ENCODE data around the gene ANO2.

DNA sequence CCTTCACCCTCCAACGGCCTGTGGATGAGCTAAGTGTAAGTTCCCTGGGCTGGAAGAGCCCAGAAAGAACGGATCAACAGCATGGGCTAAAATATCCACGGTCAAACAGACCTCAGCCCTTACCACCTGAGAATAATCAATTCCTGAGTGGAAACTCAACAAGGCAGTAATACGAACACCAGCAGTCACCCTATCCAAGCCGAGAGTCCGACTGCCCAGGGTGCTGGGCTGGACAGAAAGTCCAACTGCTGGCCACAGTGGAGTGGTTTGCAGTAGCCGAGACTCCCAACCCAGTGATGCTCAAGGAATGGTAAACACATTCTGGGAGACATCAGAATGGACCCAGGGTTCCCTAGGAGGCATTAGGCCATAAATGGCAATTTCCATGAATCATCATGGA lies 36.8 kb downstream of the ANO2 start:
- TF ChIP-seq ESRRG (CRISPR knock-in tag; IDR thresholded peaks at IDR 0.05), result no peak
- TF ChIP-seq POU6F1 (CRISPR knock-in tag; IDR thresholded peaks at IDR 0.05; ENCODE audit: borderline replicate concordance, low read depth), result no peak
- TF ChIP-seq, protein P1, sequence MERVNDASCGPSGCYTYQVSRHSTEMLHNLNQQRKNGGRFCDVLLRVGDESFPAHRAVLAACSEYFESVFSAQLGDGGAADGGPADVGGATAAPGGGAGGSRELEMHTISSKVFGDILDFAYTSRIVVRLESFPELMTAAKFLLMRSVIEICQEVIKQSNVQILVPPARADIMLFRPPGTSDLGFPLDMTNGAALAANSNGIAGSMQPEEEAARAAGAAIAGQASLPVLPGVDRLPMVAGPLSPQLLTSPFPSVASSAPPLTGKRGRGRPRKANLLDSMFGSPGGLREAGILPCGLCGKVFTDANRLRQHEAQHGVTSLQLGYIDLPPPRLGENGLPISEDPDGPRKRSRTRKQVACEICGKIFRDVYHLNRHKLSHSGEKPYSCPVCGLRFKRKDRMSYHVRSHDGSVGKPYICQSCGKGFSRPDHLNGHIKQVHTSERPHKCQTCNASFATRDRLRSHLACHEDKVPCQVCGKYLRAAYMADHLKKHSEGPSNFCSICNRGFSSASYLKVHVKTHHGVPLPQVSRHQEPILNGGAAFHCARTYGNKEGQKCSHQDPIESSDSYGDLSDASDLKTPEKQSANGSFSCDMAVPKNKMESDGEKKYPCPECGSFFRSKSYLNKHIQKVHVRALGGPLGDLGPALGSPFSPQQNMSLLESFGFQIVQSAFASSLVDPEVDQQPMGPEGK (CRISPR knock-in tag; IDR thresholded peaks at IDR 0.05; ENCODE audit: borderline replicate concordance), result no peak

Measured in SK-N-SH treated with all-trans-retinoic acid at 6 μM for 48 hours (cell line).